Pancreas (tissue), 10 donors: ENCODE results near the gene KCNT2. TPM values are rescaled to one million over a fixed set of nuclear protein-coding genes. Genes with fewer than 3 reads are reported as not detected.

Experiments
- ATAC-seq, 4 donors: fragments of 200-7000 bp; cut with Tn5 transposase; one replicate each; pipeline versions ENCODE4 v1.8.0 to v1.9.1; 2020; ENCODE audit warnings: mild to moderate bottlenecking in 4 of 4, moderate library complexity in 4 of 4
- DNase-seq, 6 donors: peaks; one replicate each; pipeline ENCODE4 v3.0.0-alpha.2; 2020
- FAIRE-seq: peaks from 2 replicates; lab custom pipeline; 2012; peaks lifted over from hg19 to GRCh38; lab: Jason Lieb, UNC
- H3K27ac ChIP-seq, 4 donors: fragments of 200-600 bp; sonication (generic); 1 replicate in 3 of 4; 2 replicates in 1 of 4; pipeline versions ENCODE4 v1.5.0 to v1.8.0; 2020
- H3K27me3 ChIP-seq, 4 donors: fragments of 200-600 bp; one replicate each; pipeline ENCODE4 v1.8.0; 2021
- H3K36me3 ChIP-seq, 3 donors: fragments of 200-600 bp; sonication (generic) in 1 of 3; one replicate each; pipeline versions ENCODE4 v1.5.0 to v1.8.0; 2020 to 2021
- H3K4me1 ChIP-seq, 3 donors: fragments of 200-600 bp; one replicate each; pipeline ENCODE4 v1.8.0; 2021
- H3K4me3 ChIP-seq, 4 donors: fragments of 200-600 bp; sonication (generic) in 2 of 4; one replicate each; pipeline versions ENCODE4 v1.5.0 to v1.8.0; 2020 to 2021
- H3K9me3 ChIP-seq, 4 donors: fragments of 200-600 bp; one replicate each; pipeline ENCODE4 v1.8.0; 2021
- CTCF ChIP-seq, 4 donors: fragments of 200-600 bp; sonication (generic) in 3 of 4; IDR thresholded peaks; one replicate each; pipeline versions ENCODE4 v1.5.0 to v1.8.0; 2021; ENCODE audit warnings: antibody characterized with exemption in 4 of 4
- WGBS, 2 donors: extraction: QIAGEN DNeasy Blood & Tissue Kit; methylation state at CpG; one replicate each; pipeline ENCODE4 v1.1.7; 2013; 5-methylcytosine and 5-hydroxymethylcytosine counted together
- intact Hi-C, 3 donors: fragments of 100-400 bp; cut with DNase I; formaldehyde crosslinking; loops; one replicate each; pipeline versions ENCODE4 v1.11.1 to v1.14.2; 2022
- polyA plus RNA-seq, 2 donors: library from polyadenylated mRNA; stranded (reverse); fragments of 200-250 nt; gene quantifications; one replicate each; pipeline ENCODE4 v1.2.3, GENCODE V29; 2013
- total RNA-seq, 6 donors: library from RNA; stranded (reverse); fragmentation: NEBNext Ultra II Directional in 4 of 6; extraction: Animal tissue kit (Norgen Biotek cat#: 25700) in 4 of 6; gene quantifications; one replicate each; pipeline versions ENCODE4 v1.2.1 to v1.2.4, GENCODE V29; 2021 to 2023
- donor health status: healthy with polysubstance abuse.
- donor health status: DM: no; HTN: no; CAD: no; lungs with moderate emphysema.
- donor health status: DM: no; HTN: no; CAD: no.
- donor health status: control.
- donor health status: control.
- donor health status: Bipolar disorder and iron deficiency.
- donor health status: DM: yes; HTN: yes; CAD: no.
- donor health status: DM: no; HTN: no; CAD: no.
- donor health status: DM: no; HTN: no; CAD: no.
- donor health status: DM: yes; HTN: yes; CAD: no.

The KCNT2 gene
- total and polyA plus RNA-seq, 8 donors: 0.19 to 0.67 (median 0.42) TPM

DNA sequence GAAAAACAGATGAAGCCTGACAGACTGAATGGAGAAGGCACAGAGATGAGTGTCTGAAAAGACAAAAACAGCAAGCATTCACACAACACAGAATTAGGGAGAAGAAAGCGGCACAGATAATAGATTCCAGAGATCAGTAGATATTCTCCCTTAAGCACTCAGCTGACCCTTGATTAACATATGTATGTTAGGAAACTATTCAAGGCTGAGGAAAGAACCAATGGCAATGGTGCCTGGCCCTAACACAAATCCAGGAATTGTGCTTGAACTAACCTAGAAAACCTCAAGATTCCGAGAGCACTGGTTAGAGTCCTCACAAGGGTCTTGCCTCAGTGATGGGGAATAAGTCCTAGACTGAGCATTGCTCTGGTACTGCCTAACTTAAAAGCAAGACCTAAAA is 30.9 kb downstream of the KCNT2 start:
- Histone ChIP-seq H3K27me3 (no peaks in the 10 kb centered on the region), H3K4me1 (no peaks in the 10 kb centered on the region), H3K36me3 (no peaks in the 10 kb centered on the region), H3K9me3 (no peaks in the 10 kb centered on the region), H3K4me3 (no peak overlapping the region), H3K27ac (no peak overlapping the region)
- FAIRE-seq (no peak), DNase-seq (no peak), ATAC-seq (no peak)
- WGBS, 2 donors: 57 to 75% methylated on average over 2 of the region's 2 CpGs
- no peak for TF ChIP-seq CTCF (IDR thresholded peaks at IDR 0.05)
- intact Hi-C loops: no loop called here

DNA sequence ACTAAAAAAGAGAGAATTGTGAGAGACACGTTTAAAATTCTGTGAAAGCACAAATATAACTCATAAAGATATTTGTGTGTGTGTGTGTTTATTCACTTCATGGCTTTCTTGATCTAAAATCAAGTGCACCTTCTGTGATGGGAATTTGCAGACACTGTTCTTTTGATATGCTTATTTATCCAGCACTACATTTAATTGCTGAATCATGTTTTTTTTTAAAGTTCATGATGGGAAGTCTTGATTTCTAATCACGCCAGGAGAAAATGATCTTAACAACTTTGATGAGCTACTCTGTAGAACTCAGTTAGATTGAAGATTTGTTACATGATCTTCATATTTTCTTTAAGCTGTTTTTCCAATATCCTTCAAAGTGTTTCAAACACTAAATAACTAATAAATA is 35.0 kb downstream of the KCNT2 start:
- intact Hi-C loops: no loop called here
- Histone ChIP-seq H3K27ac (no peak overlapping the region), H3K4me1 (no peaks in the 10 kb centered on the region), H3K4me3 (no peak overlapping the region), H3K36me3 (no peaks in the 10 kb centered on the region), H3K27me3 (no peaks in the 10 kb centered on the region), H3K9me3 (no peaks in the 10 kb centered on the region)
- 50 to 57% methylated on average over 2 of the region's 2 CpGs for WGBS, 2 donors
- ATAC-seq (no peak), FAIRE-seq (peak; percentile 63), DNase-seq (no peak)
- TF ChIP-seq CTCF (IDR thresholded peaks at IDR 0.05): no peak

- no peak for FAIRE-seq
- Histone ChIP-seq H3K36me3 (no peaks in the 10 kb centered on the region), H3K4me1 (no peaks in the 10 kb centered on the region), H3K4me3 (no peak overlapping the region), H3K27me3 (no peaks in the 10 kb centered on the region), H3K9me3 (no peaks in the 10 kb centered on the region), H3K27ac (no peak overlapping the region)
- TF ChIP-seq CTCF (IDR thresholded peaks at IDR 0.05): no peak
- intact Hi-C loops: no loop called here
- WGBS, 2 donors: 44 to 49% methylated on average over 1 of the region's 1 CpG
- no peak for ATAC-seq
- no peak for DNase-seq
Observed at GRCh38 chr1:196567238-196567637, 41.0 kb downstream of the KCNT2 start.

GRCh38 chr1:196563768-196564167 is 44.5 kb downstream of the KCNT2 start:
- TF ChIP-seq CTCF (IDR thresholded peaks at IDR 0.05): no peak
- FAIRE-seq: no peak
- ATAC-seq: no peak

GRCh38 chr1:196559314-196559713 is 48.9 kb downstream of the KCNT2 start:
- no peaks in the 10 kb centered on the region for H3K4me1 ChIP-seq
- WGBS, 2 donors: 49 to 52% methylated on average over 3 of the region's 3 CpGs
- H3K9me3 ChIP-seq: no peaks in the 10 kb centered on the region
- H3K4me3 ChIP-seq: no peak overlapping the region
- no peak for DNase-seq
- no peak for TF ChIP-seq CTCF (IDR thresholded peaks at IDR 0.05)
- H3K27me3 ChIP-seq: no peaks in the 10 kb centered on the region
- no peak overlapping the region for H3K27ac ChIP-seq
- no peak for ATAC-seq
- H3K36me3 ChIP-seq: no peaks in the 10 kb centered on the region
- FAIRE-seq: no peak
- intact Hi-C loops: no loop called here

More at GRCh38 chr1:196563768-196564167, 44.5 kb downstream of the KCNT2 start:
- no peaks in the 10 kb centered on the region for H3K27me3 ChIP-seq
- H3K4me1 ChIP-seq: no peaks in the 10 kb centered on the region
- H3K9me3 ChIP-seq: no peaks in the 10 kb centered on the region
- no peaks in the 10 kb centered on the region for H3K36me3 ChIP-seq
- H3K4me3 ChIP-seq: no peak overlapping the region
- intact Hi-C loops: no loop called here
- no peak overlapping the region for H3K27ac ChIP-seq
- no peak for DNase-seq
